SK-N-SH (cell line): Measurements from ENCODE around the gene FXR2.

Experiments used
- CTCF ChIP-seq: fragments of 200-600 bp; sonication (generic); IDR thresholded peaks from 2 replicates; pipeline ENCODE4 v1.6.1; 2017; ENCODE audit warnings: antibody characterized with exemption, mild to moderate bottlenecking, moderate library complexity
- ELF1 ChIP-seq: IDR thresholded peaks from 2 replicates; pipeline ENCODE4 v1.4.0; 2012
- EP300 ChIP-seq, 2 experiments: IDR thresholded peaks; 2 replicates each; pipeline versions ENCODE4 v1.4.0 to v1.6.1; 2012; ENCODE audit warnings: borderline replicate concordance in 1 of 2, low read depth in 1 of 2, low read length in 1 of 2
- EZH2phosphoT487 ChIP-seq: fragments of 200-600 bp; sonication (generic); IDR thresholded peaks from 2 replicates; pipeline ENCODE4 v1.6.1; 2017; ENCODE audit warnings: low read depth, mixed run types, mild to moderate bottlenecking, antibody characterized with exemption, moderate library complexity, borderline replicate concordance
- FOXJ3 ChIP-seq: sonication (generic); formaldehyde crosslinking; IDR thresholded peaks from 2 replicates; pipeline ENCODE4 v1.5.1; 2020; ENCODE audit warnings: mild to moderate bottlenecking, missing genetic modification reagents
- GABPA ChIP-seq: IDR thresholded peaks from 2 replicates; pipeline ENCODE4 v1.4.0; 2012; ENCODE audit warnings: low read depth, mild to moderate bottlenecking
- MAX ChIP-seq: IDR thresholded peaks from 2 replicates; pipeline ENCODE4 v1.4.0; 2012; ENCODE audit warnings: low read depth
- NRF1 ChIP-seq: IDR thresholded peaks from 2 replicates; pipeline ENCODE4 v1.6.1; 2012; ENCODE audit warnings: low read depth, mild to moderate bottlenecking, low read length
- PBX3 ChIP-seq: IDR thresholded peaks from 2 replicates; pipeline ENCODE4; 2012
- POLR2AphosphoS5 ChIP-seq: IDR thresholded peaks from 2 replicates; pipeline ENCODE4 v1.6.1; 2012; ENCODE audit warnings: low read depth, low read length
- REST ChIP-seq: IDR thresholded peaks from 2 replicates; pipeline ENCODE4 v1.6.1; 2012; ENCODE audit warnings: mild to moderate bottlenecking, low read depth, low read length, moderate library complexity
- RFX5 ChIP-seq: IDR thresholded peaks from 2 replicates; pipeline ENCODE4 v1.6.1; 2012; ENCODE audit warnings: mild to moderate bottlenecking, improper control_type of control experiment, low read length
- TAF1 ChIP-seq: IDR thresholded peaks from 2 replicates; pipeline ENCODE4 v1.6.1; 2012; ENCODE audit warnings: low read depth, mild to moderate bottlenecking, low read length, moderate library complexity, borderline replicate concordance

GRCh38 chr17:7606280-7606679 is 8.4 kb downstream of the FXR2 start:
- TF ChIP-seq CTCF (no peak), EP300 (IDR thresholded peaks at IDR 0.05; ENCODE audit: borderline replicate concordance in 1 of 2, low read depth in 1 of 2, low read length in 1 of 2) (no peak), POLR2AphosphoS5 (no peak), REST (no peak), TAF1 (no peak), MAX (no peak), NRF1 (no peak), GABPA (no peak), ELF1 (no peak), EZH2phosphoT487 (no peak), FOXJ3 (CRISPR knock-in tag) (no peak), PBX3 (no peak), RFX5 (no peak)
